SK-N-SH (cell line): ENCODE results near the gene PALLD. TPM values are rescaled to one million over a fixed set of nuclear protein-coding genes. Genes with fewer than 3 reads are reported as not detected.

Source experiments
- CTCF ChIA-PET: fragments of 300-600, 350-600 bp; formaldehyde crosslinking; extraction: SDS; loops from one replicate; lab custom pipeline; 2021; lab: Yijun Ruan, JAX
- POLR2A ChIA-PET: fragments of 350-600 bp; sonication (Branson Sonifier 250); formaldehyde crosslinking; extraction: SDS; loops from one replicate; lab custom pipeline; 2020; ENCODE audit warnings: antibody characterized with exemption, inconsistent platforms; lab: Yijun Ruan, JAX
- DNase-seq: peaks from one replicate; pipeline ENCODE4 v3.0.0; 2012
- H2AFZ ChIP-seq: fragments of 200-600 bp; sonication (generic); 2 replicates; pipeline ENCODE4 v1.8.1; 2016; ENCODE audit warnings: antibody characterized with exemption, mild to moderate bottlenecking, low read depth
- H3F3A ChIP-seq: fragments of 200-600 bp; sonication (generic); replicated peaks from 2 replicates; pipeline ENCODE3; 2016; ENCODE audit warnings: antibody characterized with exemption, mild to moderate bottlenecking; ENCODE audit not compliant: insufficient read depth
- H3K27ac ChIP-seq, 2 experiments: fragments of 200-500 bp in 1 of 2; fragments of 200-600 bp in 1 of 2; sonication (Bioruptor generic) in 1 of 2; sonication (generic), shearing (Covaris generic) in 1 of 2; 2 replicates each; pipeline versions ENCODE4 v1.5.1 to v1.6.1; 2014 to 2016; ENCODE audit warnings: low read depth in 2 of 2, inconsistent platforms in 1 of 2, low read length in 1 of 2, mild to moderate bottlenecking in 1 of 2, mixed read lengths in 1 of 2
- H3K27me3 ChIP-seq: fragments of 200-600 bp; sonication (generic), shearing (Covaris generic); 2 replicates; pipeline ENCODE4 v1.6.1; 2016; ENCODE audit warnings: mixed run types; ENCODE audit not compliant: insufficient read depth
- H3K36me3 ChIP-seq, 2 experiments: fragments of 200-500 bp in 1 of 2; fragments of 200-600 bp in 1 of 2; sonication (Bioruptor generic) in 1 of 2; sonication (generic) in 1 of 2; replicated peaks in 1 of 2; 2 replicates each; pipeline versions ENCODE3 to v1.5.1; 2014 to 2016; ENCODE audit warnings: low read length in 1 of 2, mild to moderate bottlenecking in 1 of 2; ENCODE audit not compliant: insufficient read depth in 2 of 2, control insufficient read depth in 1 of 2
- H3K4me1 ChIP-seq, 2 experiments: fragments of 200-500 bp in 1 of 2; fragments of 200-600 bp in 1 of 2; sonication (Bioruptor generic) in 1 of 2; sonication (generic), shearing (Covaris generic) in 1 of 2; 2 replicates each; pipeline versions ENCODE4 v1.5.1 to v1.6.1; 2014 to 2016; ENCODE audit warnings: low read depth in 1 of 2, low read length in 1 of 2, mixed run types in 1 of 2; ENCODE audit not compliant: insufficient read depth in 2 of 2, control insufficient read depth in 1 of 2
- H3K4me2 ChIP-seq: fragments of 200-600 bp; sonication (generic), shearing (Covaris generic); 2 replicates; pipeline ENCODE4 v1.6.1; 2017; ENCODE audit warnings: mixed run types
- H3K4me3 ChIP-seq, 2 experiments: fragments of 200-500 bp in 1 of 2; fragments of 200-600 bp in 1 of 2; sonication (Bioruptor generic) in 1 of 2; sonication (generic), shearing (Covaris generic) in 1 of 2; 2 replicates each; pipeline versions ENCODE4 v1.5.1 to v1.8.1; 2014 to 2016; ENCODE audit warnings: low read depth in 2 of 2, inconsistent platforms in 1 of 2, low read length in 1 of 2, mild to moderate bottlenecking in 1 of 2, mixed read lengths in 1 of 2, moderate library complexity in 1 of 2
- H3K79me2 ChIP-seq: fragments of 200-600 bp; sonication (generic); 2 replicates; pipeline ENCODE4 v1.8.1; 2017; ENCODE audit warnings: mild to moderate bottlenecking; ENCODE audit not compliant: insufficient read depth
- H3K9ac ChIP-seq: fragments of 200-600 bp; sonication (generic); 2 replicates; pipeline ENCODE4 v1.6.1; 2017; ENCODE audit warnings: mixed run types
- H3K9me2 ChIP-seq: fragments of 200-600 bp; sonication (generic); 2 replicates; pipeline ENCODE4 v1.6.1; 2017; ENCODE audit warnings: mixed run types
- H3K9me3 ChIP-seq: fragments of 200-600 bp; sonication (generic); 2 replicates; pipeline ENCODE4 v1.6.1; 2017; ENCODE audit warnings: mixed run types, mild to moderate bottlenecking, moderate library complexity
- H4K20me1 ChIP-seq: fragments of 200-600 bp; sonication (generic); 2 replicates; pipeline ENCODE4 v1.6.1; 2017; ENCODE audit warnings: mild to moderate bottlenecking, mixed run types; ENCODE audit not compliant: insufficient read depth
- EP300 ChIP-seq, 2 experiments: IDR thresholded peaks; 2 replicates each; pipeline versions ENCODE4 v1.4.0 to v1.6.1; 2012; ENCODE audit warnings: borderline replicate concordance in 1 of 2, low read depth in 1 of 2, low read length in 1 of 2
- EZH2phosphoT487 ChIP-seq: fragments of 200-600 bp; sonication (generic); IDR thresholded peaks from 2 replicates; pipeline ENCODE4 v1.6.1; 2017; ENCODE audit warnings: low read depth, mixed run types, mild to moderate bottlenecking, antibody characterized with exemption, moderate library complexity, borderline replicate concordance
- FOSL2 ChIP-seq: IDR thresholded peaks from 2 replicates; pipeline ENCODE4 v1.4.0; 2012; ENCODE audit warnings: low read depth, mild to moderate bottlenecking, moderate library complexity, borderline replicate concordance
- GATA2 ChIP-seq: sonication (generic); formaldehyde crosslinking; IDR thresholded peaks from 2 replicates; pipeline ENCODE4 v1.5.0; 2020; ENCODE audit warnings: mild to moderate bottlenecking, missing genetic modification reagents
- MXI1 ChIP-seq: IDR thresholded peaks from 2 replicates; pipeline ENCODE4 v1.6.1; 2012; ENCODE audit warnings: mild to moderate bottlenecking, low read depth, low read length, improper control_type of control experiment
- NFIC ChIP-seq: IDR thresholded peaks from 2 replicates; pipeline ENCODE4 v1.4.0; 2012; ENCODE audit warnings: borderline replicate concordance
- RCOR1 ChIP-seq: fragments of 150-350 bp; IDR thresholded peaks from 2 replicates; pipeline ENCODE4 v1.6.1; 2017; ENCODE audit warnings: antibody characterized with exemption, low read length
- RFX5 ChIP-seq: IDR thresholded peaks from 2 replicates; pipeline ENCODE4 v1.6.1; 2012; ENCODE audit warnings: mild to moderate bottlenecking, improper control_type of control experiment, low read length
- SIN3A ChIP-seq: IDR thresholded peaks from 2 replicates; pipeline ENCODE4 v1.6.1; 2012; ENCODE audit warnings: low read depth, mild to moderate bottlenecking, low read length, moderate library complexity, borderline replicate concordance
- TCF12 ChIP-seq: IDR thresholded peaks from 2 replicates; pipeline ENCODE4 v1.4.0; 2012
- TEAD4 ChIP-seq: IDR thresholded peaks from 2 replicates; pipeline ENCODE4 v1.4.0; 2012; ENCODE audit warnings: mild to moderate bottlenecking, borderline replicate concordance; ENCODE audit not compliant: insufficient read depth
- YY1 ChIP-seq: IDR thresholded peaks from 2 replicates; pipeline ENCODE4 v1.4.0; 2012; ENCODE audit warnings: low read depth, mild to moderate bottlenecking
- WGBS: methylation state at CpG from one replicate; pipeline ENCODE4 v1.1.6; 2017; ENCODE audit warnings: low lambda C conversion rate; 5-methylcytosine and 5-hydroxymethylcytosine counted together
- polyA plus RNA-seq, 3 experiments: library from polyadenylated mRNA; depleted of rRNA; stranded (reverse); fragments of >200 nt; gene quantifications; 2 replicates each; pipeline ENCODE4 v1.2.3, GENCODE V29; 2012
- TF ChIP-seq, protein P1 (sequence below): fragments of 150-350 bp; IDR thresholded peaks from 2 replicates; pipeline ENCODE4 v1.6.1; 2016; ENCODE audit warnings: mild to moderate bottlenecking, low read depth, low read length
- TF ChIP-seq, protein P2 (sequence below): IDR thresholded peaks from 2 replicates; pipeline ENCODE4; 2012

Gene PALLD
- polyA plus RNA-seq, 1 of the 3 experiments (the other 2 are of a cell fraction) = 33.0 TPM

DNA sequence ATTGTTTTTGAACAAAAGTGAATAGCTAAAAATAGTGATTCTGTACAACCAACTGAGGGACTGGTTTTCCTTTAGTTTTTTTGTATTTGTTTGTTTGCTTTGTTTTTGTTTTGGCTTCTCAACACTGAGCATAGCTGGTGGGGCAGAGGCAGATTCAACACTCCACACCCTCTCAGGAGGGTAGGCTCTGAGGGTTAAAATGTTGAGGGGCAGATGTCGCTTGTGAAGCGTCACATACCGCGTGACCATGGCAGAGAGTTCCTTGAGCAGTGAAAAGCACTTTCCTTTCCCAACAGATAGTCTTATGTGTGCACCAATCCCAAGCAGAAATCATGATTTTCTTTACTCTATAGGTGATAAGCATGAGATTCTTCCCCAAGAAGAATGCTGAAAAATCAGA, 155.0 kb downstream of the PALLD start (continued):
- TF ChIP-seq TCF12 = no peak
- no peak for TF ChIP-seq MXI1
- no peak for TF ChIP-seq RFX5

DNA sequence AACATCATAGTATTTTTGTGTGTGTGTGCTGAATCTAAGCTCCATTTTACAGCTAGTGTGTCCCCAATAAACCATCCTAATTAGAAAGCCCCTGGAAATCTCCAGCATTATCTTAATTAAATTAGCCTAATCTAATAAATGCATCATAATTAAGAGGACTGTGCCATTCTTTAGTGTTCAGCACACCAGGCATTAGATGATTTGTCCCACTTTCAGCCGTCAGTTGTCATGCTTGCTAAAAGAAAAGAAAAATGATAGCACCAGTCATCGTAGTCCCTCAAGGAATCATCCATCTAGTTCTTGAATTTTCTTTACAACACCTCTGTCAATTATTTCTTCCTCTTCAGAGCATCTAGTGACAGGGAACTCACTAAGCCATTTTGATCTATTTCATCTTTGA, 155.9 kb downstream of the PALLD start:
- Histone ChIP-seq H3K79me2 (peaks cover 8% of the 10 kb centered on the region; the same call in 1 of the 2 replicates), H3F3A (peaks cover 19% of the 10 kb centered on the region), H3K4me1 (peaks cover 18 to 29% of the 10 kb centered on the region in 2 experiments; a peak in 3 of 4 replicates), H4K20me1 (no peaks in the 10 kb centered on the region), H3K27me3 (no peaks in the 10 kb centered on the region), H3K4me3 (no peak overlapping the region), H3K27ac (no peak overlapping the region; a peak in 1 of 4 replicates), H3K9me3 (no peaks in the 10 kb centered on the region), H3K9ac (no peak overlapping the region), H3K9me2 (no peaks in the 10 kb centered on the region), H3K4me2 (no peak overlapping the region), H2AFZ (no peak overlapping the region), H3K36me3 (no peaks in the 10 kb centered on the region)
- TF ChIP-seq EZH2phosphoT487 (no peak), FOSL2 (no peak), NFIC (no peak), TEAD4 (no peak), GATA2 (CRISPR knock-in tag) (no peak), SIN3A (no peak), YY1 (no peak), RCOR1 (peak; percentile 37; the same call in 1 of the 2 replicates), RFX5 (no peak), MXI1 (0 out of 2 replicates have a peak, but pooled peaks have one; percentile 22), EP300 (IDR thresholded peaks at IDR 0.05; ENCODE audit: borderline replicate concordance in 1 of 2, low read depth in 1 of 2, low read length in 1 of 2) (peak in 1 of 2 experiments; percentile 74; a peak in 2 of 4 replicates)
- TF ChIP-seq, protein P1, sequence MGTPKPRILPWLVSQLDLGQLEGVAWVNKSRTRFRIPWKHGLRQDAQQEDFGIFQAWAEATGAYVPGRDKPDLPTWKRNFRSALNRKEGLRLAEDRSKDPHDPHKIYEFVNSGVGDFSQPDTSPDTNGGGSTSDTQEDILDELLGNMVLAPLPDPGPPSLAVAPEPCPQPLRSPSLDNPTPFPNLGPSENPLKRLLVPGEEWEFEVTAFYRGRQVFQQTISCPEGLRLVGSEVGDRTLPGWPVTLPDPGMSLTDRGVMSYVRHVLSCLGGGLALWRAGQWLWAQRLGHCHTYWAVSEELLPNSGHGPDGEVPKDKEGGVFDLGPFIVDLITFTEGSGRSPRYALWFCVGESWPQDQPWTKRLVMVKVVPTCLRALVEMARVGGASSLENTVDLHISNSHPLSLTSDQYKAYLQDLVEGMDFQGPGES = no peak
- TF ChIP-seq, protein P2, sequence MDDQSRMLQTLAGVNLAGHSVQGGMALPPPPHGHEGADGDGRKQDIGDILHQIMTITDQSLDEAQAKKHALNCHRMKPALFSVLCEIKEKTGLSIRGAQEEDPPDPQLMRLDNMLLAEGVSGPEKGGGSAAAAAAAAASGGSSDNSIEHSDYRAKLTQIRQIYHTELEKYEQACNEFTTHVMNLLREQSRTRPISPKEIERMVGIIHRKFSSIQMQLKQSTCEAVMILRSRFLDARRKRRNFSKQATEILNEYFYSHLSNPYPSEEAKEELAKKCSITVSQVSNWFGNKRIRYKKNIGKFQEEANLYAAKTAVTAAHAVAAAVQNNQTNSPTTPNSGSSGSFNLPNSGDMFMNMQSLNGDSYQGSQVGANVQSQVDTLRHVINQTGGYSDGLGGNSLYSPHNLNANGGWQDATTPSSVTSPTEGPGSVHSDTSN = no peak
- WGBS = 88% methylated on average over 2 of the region's 2 CpGs
- no peak for DNase-seq
- POLR2A ChIA-PET = interaction anchor here (1.0 kb wide), 1 partner anchor 268 kb away, joined by 3 read pairs; no protein-coding TSS in a partner anchor
- CTCF ChIA-PET = interaction anchor here (1.3 kb wide), 1 partner anchor 354 kb away, joined by 3 read pairs; no protein-coding TSS in a partner anchor
